Esophagus muscularis mucosa (tissue), 3 donors: ENCODE data around the gene STAT5B.
"Not testable (repeated sequence)": the region's sequence is repeated elsewhere in the genome, so short reads cannot be mapped to it uniquely, and the experiment has no call there.

Experiments
- EP300 ChIP-seq: sonication (generic); formaldehyde crosslinking; IDR thresholded peaks from one replicate; pipeline ENCODE4 v1.6.1; 2017; ENCODE audit warnings: antibody characterized with exemption
- POLR2A ChIP-seq: fragments of 450-650 bp; IDR thresholded peaks from one replicate; pipeline ENCODE4 v1.6.1; 2017; ENCODE audit warnings: antibody characterized with exemption, moderate library complexity, mild to moderate bottlenecking, low read depth
- POLR2AphosphoS5 ChIP-seq, 2 donors: sonication (generic); formaldehyde crosslinking; IDR thresholded peaks; one replicate each; pipeline ENCODE4 v1.6.1; 2017; ENCODE audit warnings: antibody characterized with exemption in 2 of 2

GRCh38 chr17:42297775-42298174 is 21.6 kb upstream of the STAT5B start:
- not testable (repeated sequence) for TF ChIP-seq POLR2AphosphoS5 (IDR thresholded peaks at IDR 0.05); EP300; POLR2A
